Measurements from ENCODE around the gene RECQL5.

DNA sequence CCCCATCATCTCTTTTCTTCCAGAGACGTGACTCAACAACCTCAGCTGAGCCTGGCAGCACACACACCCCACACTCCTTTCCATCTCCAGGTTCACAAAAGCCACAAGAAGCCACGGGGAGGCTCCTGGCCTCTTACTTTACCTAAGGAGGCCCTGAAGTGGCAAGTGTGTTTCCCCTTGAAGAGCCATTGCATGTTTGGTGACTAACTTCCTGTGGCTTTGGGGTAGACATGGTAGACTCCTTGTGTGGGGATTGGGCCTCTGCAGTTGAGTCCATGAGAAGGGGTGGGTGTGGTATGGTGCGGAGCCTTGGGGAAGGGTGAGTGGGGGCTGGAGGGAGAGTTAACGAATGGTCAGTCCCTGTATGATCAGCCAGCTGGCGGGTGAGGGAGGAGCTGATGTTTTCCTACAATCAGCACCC, 24.4 kb upstream of the RECQL5 start:
- TF ChIP-seq, protein P1, sequence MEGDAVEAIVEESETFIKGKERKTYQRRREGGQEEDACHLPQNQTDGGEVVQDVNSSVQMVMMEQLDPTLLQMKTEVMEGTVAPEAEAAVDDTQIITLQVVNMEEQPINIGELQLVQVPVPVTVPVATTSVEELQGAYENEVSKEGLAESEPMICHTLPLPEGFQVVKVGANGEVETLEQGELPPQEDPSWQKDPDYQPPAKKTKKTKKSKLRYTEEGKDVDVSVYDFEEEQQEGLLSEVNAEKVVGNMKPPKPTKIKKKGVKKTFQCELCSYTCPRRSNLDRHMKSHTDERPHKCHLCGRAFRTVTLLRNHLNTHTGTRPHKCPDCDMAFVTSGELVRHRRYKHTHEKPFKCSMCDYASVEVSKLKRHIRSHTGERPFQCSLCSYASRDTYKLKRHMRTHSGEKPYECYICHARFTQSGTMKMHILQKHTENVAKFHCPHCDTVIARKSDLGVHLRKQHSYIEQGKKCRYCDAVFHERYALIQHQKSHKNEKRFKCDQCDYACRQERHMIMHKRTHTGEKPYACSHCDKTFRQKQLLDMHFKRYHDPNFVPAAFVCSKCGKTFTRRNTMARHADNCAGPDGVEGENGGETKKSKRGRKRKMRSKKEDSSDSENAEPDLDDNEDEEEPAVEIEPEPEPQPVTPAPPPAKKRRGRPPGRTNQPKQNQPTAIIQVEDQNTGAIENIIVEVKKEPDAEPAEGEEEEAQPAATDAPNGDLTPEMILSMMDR (IDR thresholded peaks at IDR 0.05), result no peak
- TF ChIP-seq POLR2A (IDR thresholded peaks at IDR 0.05), result no peak
